GM18508 (cell line): ENCODE results near the gene POLG.
"Not testable (repeated sequence)": the region's sequence is repeated elsewhere in the genome, so short reads cannot be mapped to it uniquely, and the experiment has no call there.

Experiments
- ATAC-seq: cut with Tn5 transposase; IDR thresholded peaks from one replicate; pipeline ENCODE4 v1.9.1; 2021; ENCODE audit warnings: moderate number of reproducible peaks; ENCODE audit not compliant: insufficient read depth, unreplicated experiment

POLG gene

GRCh38 chr15:89301304-89302089, 33.1 kb downstream of the POLG start:
- ATAC-seq, result no peak

- no peak for ATAC-seq
These were observed 34.7 kb downstream of the POLG start for GRCh38 chr15:89299896-89300295.

- ATAC-seq, result no peak
These were observed 41.6 kb downstream of the POLG start for GRCh38 chr15:89293012-89293411.

GRCh38 chr15:89291934-89292438, 42.6 kb downstream of the POLG start:
- no peak for ATAC-seq

- ATAC-seq, result no peak
These were observed 51.4 kb downstream of the POLG start for GRCh38 chr15:89283201-89283600.

- ATAC-seq, result no peak
These were observed 52.0 kb downstream of the POLG start for GRCh38 chr15:89282631-89283030.

- ATAC-seq, result no peak
These were observed 56.3 kb downstream of the POLG start for GRCh38 chr15:89278307-89278706.

GRCh38 chr15:89277281-89277680, 57.3 kb downstream of the POLG start:
- ATAC-seq, result not testable (repeated sequence)
